HEK293 (cell line): ENCODE measurements around the gene PPP1R3G.

Source experiments
- CTCF ChIA-PET: fragments of 350-600 bp; formaldehyde crosslinking; extraction: SDS; loops from one replicate; lab custom pipeline; 2021; ENCODE audit warnings: antibody characterized with exemption; lab: Yijun Ruan, JAX
- POLR2A ChIA-PET: fragments of 300-600 bp; formaldehyde crosslinking; extraction: SDS; loops from one replicate; lab custom pipeline; 2020; ENCODE audit warnings: antibody characterized with exemption, inconsistent platforms; lab: Yijun Ruan, JAX
- H3K27ac ChIP-seq: fragments of 200-500 bp; sonication (Bioruptor generic); 2 replicates; pipeline ENCODE4 v1.5.1; 2014; ENCODE audit warnings: low read depth, low read length, control low read depth, inconsistent platforms; ENCODE audit errors: extremely low read depth
- H3K36me3 ChIP-seq, 2 experiments: fragments of 200-500 bp in 1 of 2; sonication (Bioruptor generic) in 1 of 2; 1 replicate in 1 of 2; 2 replicates in 1 of 2; pipeline ENCODE4 v1.5.1; 2014 to 2017; ENCODE audit warnings: inconsistent platforms in 2 of 2, low read length in 2 of 2; ENCODE audit not compliant: control insufficient read depth in 2 of 2, insufficient read depth in 1 of 2
- H3K4me1 ChIP-seq: fragments of 200-500 bp; sonication (Bioruptor generic); 2 replicates; pipeline ENCODE4 v1.5.1; 2014; ENCODE audit warnings: mild to moderate bottlenecking, low read length, inconsistent platforms; ENCODE audit not compliant: control insufficient read depth, insufficient read depth
- H3K4me3 ChIP-seq: 2 replicates; pipeline ENCODE4 v1.5.1; 2011; ENCODE audit warnings: low read depth, mild to moderate bottlenecking, control low read depth, low read length, moderate library complexity
- H3K9me3 ChIP-seq: fragments of 200-500 bp; sonication (Bioruptor generic); 2 replicates; pipeline ENCODE4 v1.5.1; 2014; ENCODE audit warnings: low read depth, low read length, inconsistent platforms; ENCODE audit not compliant: control insufficient read depth, insufficient read depth
- GLI2 ChIP-seq: fragments of 450-650 bp; formaldehyde crosslinking; IDR thresholded peaks from 2 replicates; pipeline ENCODE4; 2017; ENCODE audit warnings: missing biosample characterization, missing genetic modification characterization, low read depth, borderline replicate concordance
- OVOL3 ChIP-seq: fragments of 450-650 bp; formaldehyde crosslinking; IDR thresholded peaks from 2 replicates; pipeline ENCODE4 v1.5.1; 2016; ENCODE audit warnings: missing biosample characterization, missing genetic modification characterization
- SCRT2 ChIP-seq: fragments of 450-650 bp; formaldehyde crosslinking; IDR thresholded peaks from 2 replicates; pipeline ENCODE4 v1.5.1; 2016; ENCODE audit warnings: missing biosample characterization, missing genetic modification characterization
- SP2 ChIP-seq: fragments of 450-650 bp; formaldehyde crosslinking; IDR thresholded peaks from 2 replicates; pipeline ENCODE4 v1.5.1; 2016; ENCODE audit warnings: missing biosample characterization, missing genetic modification characterization
- SP7 ChIP-seq: fragments of 450-650 bp; formaldehyde crosslinking; IDR thresholded peaks from 2 replicates; pipeline ENCODE4 v1.5.1; 2016; ENCODE audit warnings: missing biosample characterization, missing genetic modification characterization
- ZBTB26 ChIP-seq: fragments of 450-650 bp; formaldehyde crosslinking; optimal IDR thresholded peaks from 2 replicates; pipeline ENCODE3; 2016; ENCODE audit warnings: missing biosample characterization, mild to moderate bottlenecking, missing genetic modification characterization
- ZNF155 ChIP-seq: fragments of 450-650 bp; formaldehyde crosslinking; IDR thresholded peaks from 2 replicates; pipeline ENCODE4 v1.5.1; 2016; ENCODE audit warnings: missing biosample characterization, missing genetic modification characterization
- ZNF24 ChIP-seq: fragments of 450-650 bp; formaldehyde crosslinking; IDR thresholded peaks from 2 replicates; pipeline ENCODE4 v1.5.1; 2016; ENCODE audit warnings: missing biosample characterization, missing genetic modification characterization
- ZNF280D ChIP-seq: fragments of 450-650 bp; formaldehyde crosslinking; IDR thresholded peaks from 2 replicates; pipeline ENCODE4 v1.5.1; 2016; ENCODE audit warnings: missing biosample characterization, missing genetic modification characterization
- ZNF362 ChIP-seq: fragments of 450-650 bp; formaldehyde crosslinking; IDR thresholded peaks from 2 replicates; pipeline ENCODE4 v1.5.1; 2016; ENCODE audit warnings: missing biosample characterization, missing genetic modification characterization
- ZNF394 ChIP-seq: fragments of 450-650 bp; formaldehyde crosslinking; IDR thresholded peaks from 2 replicates; pipeline ENCODE4 v1.5.1; 2016; ENCODE audit warnings: missing biosample characterization, missing genetic modification characterization, mild to moderate bottlenecking, moderate library complexity, borderline replicate concordance
- ZNF426 ChIP-seq: fragments of 450-650 bp; formaldehyde crosslinking; IDR thresholded peaks from 2 replicates; pipeline ENCODE4 v1.5.1; 2017; ENCODE audit warnings: missing biosample characterization, missing genetic modification characterization, mild to moderate bottlenecking, inconsistent platforms, moderate library complexity
- ZNF544 ChIP-seq: fragments of 450-650 bp; formaldehyde crosslinking; IDR thresholded peaks from 2 replicates; pipeline ENCODE4 v1.5.0; 2017; ENCODE audit warnings: missing biosample characterization, missing genetic modification characterization
- ZNF548 ChIP-seq: fragments of 450-650 bp; formaldehyde crosslinking; IDR thresholded peaks from 2 replicates; pipeline ENCODE4 v1.5.1; 2016; ENCODE audit warnings: missing biosample characterization, missing genetic modification characterization
- ZNF626 ChIP-seq: fragments of 450-650 bp; sonication (Bioruptor Pico); formaldehyde crosslinking; IDR thresholded peaks from 2 replicates; pipeline ENCODE4 v1.5.1; 2018; ENCODE audit warnings: missing biosample characterization, missing genetic modification characterization, inconsistent platforms

Gene PPP1R3G

GRCh38 chr6:5067305-5067704 lies 17.8 kb upstream of the PPP1R3G start:
- Histone ChIP-seq H3K9me3 (no peaks in the 10 kb centered on the region), H3K4me1 (no peaks in the 10 kb centered on the region), H3K36me3 (no peaks in the 10 kb centered on the region), H3K27ac (no peak overlapping the region), H3K4me3 (no peak overlapping the region)
- no peak for TF ChIP-seq ZBTB26 (tag by site-specific recombination)
- no peak for TF ChIP-seq SP7
- TF ChIP-seq ZNF426 (tag by site-specific recombination): no peak
- TF ChIP-seq ZNF280D (tag by site-specific recombination): no peak
- TF ChIP-seq OVOL3 (tag by site-specific recombination): no peak
- no peak for TF ChIP-seq ZNF24
- TF ChIP-seq SCRT2: no peak
- POLR2A ChIA-PET: no interaction called here
- CTCF ChIA-PET: interaction anchor here (0.6 kb wide), 1 partner anchor 1873 kb away, joined by 3 read pairs; no protein-coding TSS in a partner anchor

- H3K4me3 ChIP-seq: no peak overlapping the region
- POLR2A ChIA-PET: no interaction called here
- CTCF ChIA-PET: no interaction called here
Measured at GRCh38 chr6:5068153-5068751, 16.9 kb upstream of the PPP1R3G start.

GRCh38 chr6:5071216-5071615 lies 13.9 kb upstream of the PPP1R3G start:
- TF ChIP-seq ZNF544 (tag by site-specific recombination): no peak
- no peak for TF ChIP-seq ZNF155
- TF ChIP-seq SP2 (tag by site-specific recombination): no peak
- TF ChIP-seq GLI2 (tag by site-specific recombination): no peak
- CTCF ChIA-PET: interaction anchor here (2.6 kb wide), 1 partner anchor 14 kb away, joined by 7 read pairs; no protein-coding TSS in a partner anchor

More at GRCh38 chr6:5068153-5068751, 16.9 kb upstream of the PPP1R3G start:
- Histone ChIP-seq H3K9me3 (no peaks in the 10 kb centered on the region), H3K36me3 (no peaks in the 10 kb centered on the region), H3K4me1 (no peaks in the 10 kb centered on the region), H3K27ac (no peak overlapping the region)
- peak; percentile 53 for TF ChIP-seq SCRT2
- TF ChIP-seq ZNF548 (tag by site-specific recombination): no peak

GRCh38 chr6:5072440-5072839 lies 12.7 kb upstream of the PPP1R3G start:
- ChIA-PET POLR2A (no interaction called here), CTCF (interaction anchor here (0.7 kb wide), 1 partner anchor 291 kb away, joined by 3 read pairs; no protein-coding TSS in a partner anchor)
- H3K27ac ChIP-seq: no peak overlapping the region
- H3K36me3 ChIP-seq: no peaks in the 10 kb centered on the region
- H3K9me3 ChIP-seq: no peaks in the 10 kb centered on the region
- H3K4me1 ChIP-seq: no peaks in the 10 kb centered on the region
- H3K4me3 ChIP-seq: no peak overlapping the region
- TF ChIP-seq ZNF362 (tag by site-specific recombination): no peak
- TF ChIP-seq ZNF394: no peak
- TF ChIP-seq ZNF626 (tag by site-specific recombination): no peak
- no peak for TF ChIP-seq ZNF280D (tag by site-specific recombination)

More at GRCh38 chr6:5071216-5071615, 13.9 kb upstream of the PPP1R3G start:
- Histone ChIP-seq H3K36me3 (no peaks in the 10 kb centered on the region), H3K4me1 (no peaks in the 10 kb centered on the region), H3K4me3 (no peak overlapping the region), H3K27ac (no peak overlapping the region), H3K9me3 (no peaks in the 10 kb centered on the region)
- POLR2A ChIA-PET: no interaction called here
